Liver (tissue), 9 donors: Measurements from ENCODE around the gene IMMT. TPM values are rescaled to one million over a fixed set of nuclear protein-coding genes. Genes with fewer than 3 reads are reported as not detected.

ENCODE experiments used
- DNase-seq: peaks from one replicate; pipeline ENCODE4 v3.0.0-alpha.2; 2017; ENCODE audit warnings: low spot score
- H3K27ac ChIP-seq, 2 donors: one replicate each; pipeline ENCODE4 v1.7.0; 2013; ENCODE audit warnings: inconsistent platforms in 2 of 2, low read length in 2 of 2, control low read depth in 1 of 2, low read depth in 1 of 2, mild to moderate bottlenecking in 1 of 2
- H3K27me3 ChIP-seq, 4 donors: one replicate each; pipeline versions ENCODE4 v1.6.1 to v1.7.0; 2013; ENCODE audit warnings: low read length in 3 of 4, inconsistent platforms in 1 of 4, mild to moderate bottlenecking in 1 of 4, moderate library complexity in 1 of 4; ENCODE audit not compliant: control insufficient read depth in 4 of 4, insufficient read depth in 4 of 4
- H3K36me3 ChIP-seq, 4 donors: one replicate each; pipeline versions ENCODE4 v1.6.1 to v1.7.0; 2013; ENCODE audit warnings: low read length in 3 of 4, mild to moderate bottlenecking in 3 of 4, low read depth in 1 of 4, moderate library complexity in 1 of 4; ENCODE audit not compliant: control insufficient read depth in 4 of 4, insufficient read depth in 3 of 4
- H3K4me1 ChIP-seq, 4 donors: one replicate each; pipeline versions ENCODE4 v1.6.1 to v1.7.0; 2013; ENCODE audit warnings: low read length in 3 of 4, mild to moderate bottlenecking in 3 of 4, moderate library complexity in 1 of 4; ENCODE audit not compliant: control insufficient read depth in 4 of 4, insufficient read depth in 4 of 4
- H3K4me3 ChIP-seq, 3 donors: one replicate each; pipeline versions ENCODE4 v1.6.1 to v1.7.0; 2013; ENCODE audit warnings: low read length in 3 of 3, control low read depth in 1 of 3, low read depth in 1 of 3, mild to moderate bottlenecking in 1 of 3
- H3K9ac ChIP-seq, 2 donors: one replicate each; pipeline ENCODE4 v1.7.0; 2013; ENCODE audit warnings: low read length in 2 of 2, mild to moderate bottlenecking in 2 of 2, moderate library complexity in 2 of 2, control low read depth in 1 of 2, low read depth in 1 of 2
- H3K9me3 ChIP-seq, 4 donors: one replicate each; pipeline versions ENCODE4 v1.6.1 to v1.7.0; 2013; ENCODE audit warnings: low read length in 3 of 4; ENCODE audit not compliant: control insufficient read depth in 4 of 4
- ATF3 ChIP-seq: IDR thresholded peaks from 2 replicates; pipeline ENCODE4 v1.6.1; 2016; ENCODE audit warnings: antibody characterized with exemption
- CTCF ChIP-seq: fragments of 150-350 bp; IDR thresholded peaks from 2 replicates; pipeline ENCODE4 v1.5.1; 2017; ENCODE audit warnings: improper control_type of control experiment, low read depth, low read length; ENCODE audit not compliant: missing input control
- FOXA1 ChIP-seq: IDR thresholded peaks from 2 replicates; pipeline ENCODE4 v1.6.1; 2016; ENCODE audit warnings: antibody characterized with exemption
- FOXA2 ChIP-seq: IDR thresholded peaks from 2 replicates; pipeline ENCODE4 v1.6.1; 2016; ENCODE audit warnings: antibody characterized with exemption
- GABPA ChIP-seq, 2 donors: IDR thresholded peaks in 1 of 2; conservative IDR thresholded peaks in 1 of 2; 2 replicates each; pipeline ENCODE4 v1.6.1; 2016; ENCODE audit warnings: antibody characterized with exemption in 2 of 2, mild to moderate bottlenecking in 1 of 2, moderate library complexity in 1 of 2
- RAD21 ChIP-seq, 2 donors: IDR thresholded peaks; 2 replicates each; pipeline ENCODE4 v1.6.1; 2016; ENCODE audit warnings: antibody characterized with exemption in 2 of 2, mild to moderate bottlenecking in 2 of 2
- REST ChIP-seq: IDR thresholded peaks from 2 replicates; pipeline ENCODE4 v1.6.1; 2016; ENCODE audit warnings: antibody characterized with exemption, mild to moderate bottlenecking
- RXRA ChIP-seq, 2 donors: IDR thresholded peaks; 2 replicates each; pipeline ENCODE4 v1.6.1; 2017 to 2018; ENCODE audit warnings: antibody characterized with exemption in 2 of 2, mild to moderate bottlenecking in 1 of 2
- ZBTB33 ChIP-seq: IDR thresholded peaks from 2 replicates; pipeline ENCODE4 v1.6.1; 2016; ENCODE audit warnings: antibody characterized with exemption
- WGBS: extraction: QIAGEN DNeasy Blood & Tissue Kit; methylation state at CpG from one replicate; pipeline ENCODE4 v1.1.7; 2013; 5-methylcytosine and 5-hydroxymethylcytosine counted together
- polyA plus RNA-seq, 2 donors: library from polyadenylated mRNA; stranded (reverse) in 1 of 2; unstranded in 1 of 2; fragments of 200-250 nt in 1 of 2; fragments of >200 nt in 1 of 2; fragmentation: Nextera tagmentation in 1 of 2; extraction: Ambion mirVana in 1 of 2; gene quantifications; one replicate each; pipeline versions ENCODE4 v1.2.1 to v1.2.3, GENCODE V29; 2013 to 2015
- total RNA-seq, 2 donors: library from RNA; depleted of rRNA; stranded (reverse); fragments of >200 nt; gene quantifications; one replicate each; pipeline ENCODE4 v1.2.3, GENCODE V29; 2014
- donor health status: healthy.
- donor health status: healthy.
- donor health status: healthy.
- donor health status: healthy.
- donor health status: healthy.

Gene IMMT
- total and polyA plus RNA-seq, 4 donors = 38.3 to 49.1 (median 46.9) TPM

GRCh38 chr2:86134709-86135108, 60.6 kb downstream of the IMMT start:
- TF ChIP-seq CTCF (no peak), RAD21 (IDR thresholded peaks at IDR 0.05) (no peak), ATF3 (no peak), REST (no peak)
- no peak for DNase-seq
- H3K9ac ChIP-seq = no peak overlapping the region
- no peaks in the 10 kb centered on the region for H3K27me3 ChIP-seq
- H3K27ac ChIP-seq = no peak overlapping the region
- WGBS = 96% methylated on average over 4 of the region's 4 CpGs
- no peak overlapping the region for H3K4me3 ChIP-seq
- H3K36me3 ChIP-seq = peaks cover 17 to 97% (median 85%) of the 10 kb centered on the region in 4 donors
- no peaks in the 10 kb centered on the region for H3K4me1 ChIP-seq
- H3K9me3 ChIP-seq = no peaks in the 10 kb centered on the region

GRCh38 chr2:86124683-86125082, 70.6 kb downstream of the IMMT start:
- DNase-seq = no peak
- H3K27ac ChIP-seq = no peak overlapping the region
- no peaks in the 10 kb centered on the region for H3K9me3 ChIP-seq
- TF ChIP-seq RXRA (IDR thresholded peaks at IDR 0.05) = no peak
- TF ChIP-seq ATF3 = no peak
- TF ChIP-seq CTCF = no peak
- TF ChIP-seq FOXA1 = no peak
- TF ChIP-seq REST = no peak
- no peak for TF ChIP-seq ZBTB33
- TF ChIP-seq FOXA2 = no peak
- no peak for TF ChIP-seq GABPA (IDR thresholded peaks at IDR 0.05 in 1 of 2, conservative IDR thresholded peaks at IDR 0.05 in 1 of 2)
- no peak overlapping the region for H3K9ac ChIP-seq
- WGBS = 86% methylated on average over 5 of the region's 5 CpGs
- H3K4me1 ChIP-seq = no peaks in the 10 kb centered on the region
- H3K4me3 ChIP-seq = no peak overlapping the region
- peaks cover 18 to 98% (median 77%) of the 10 kb centered on the region in 4 donors for H3K36me3 ChIP-seq
- no peaks in the 10 kb centered on the region for H3K27me3 ChIP-seq
